SK-N-SH (cell line): ENCODE data around the gene DYRK1A. TPM values are rescaled to one million over a fixed set of nuclear protein-coding genes. Genes with fewer than 3 reads are reported as not detected.

Experiments
- CTCF ChIA-PET: fragments of 300-600, 350-600 bp; formaldehyde crosslinking; extraction: SDS; loops from one replicate; lab custom pipeline; 2021; lab: Yijun Ruan, JAX
- POLR2A ChIA-PET: fragments of 350-600 bp; sonication (Branson Sonifier 250); formaldehyde crosslinking; extraction: SDS; loops from one replicate; lab custom pipeline; 2020; ENCODE audit warnings: antibody characterized with exemption, inconsistent platforms; lab: Yijun Ruan, JAX
- DNase-seq: peaks from one replicate; pipeline ENCODE4 v3.0.0; 2012
- H2AFZ ChIP-seq: fragments of 200-600 bp; sonication (generic); 2 replicates; pipeline ENCODE4 v1.8.1; 2016; ENCODE audit warnings: antibody characterized with exemption, mild to moderate bottlenecking, low read depth
- H3F3A ChIP-seq: fragments of 200-600 bp; sonication (generic); replicated peaks from 2 replicates; pipeline ENCODE3; 2016; ENCODE audit warnings: antibody characterized with exemption, mild to moderate bottlenecking; ENCODE audit not compliant: insufficient read depth
- H3K27ac ChIP-seq, 2 experiments: fragments of 200-500 bp in 1 of 2; fragments of 200-600 bp in 1 of 2; sonication (Bioruptor generic) in 1 of 2; sonication (generic), shearing (Covaris generic) in 1 of 2; 2 replicates each; pipeline versions ENCODE4 v1.5.1 to v1.6.1; 2014 to 2016; ENCODE audit warnings: low read depth in 2 of 2, inconsistent platforms in 1 of 2, low read length in 1 of 2, mild to moderate bottlenecking in 1 of 2, mixed read lengths in 1 of 2
- H3K27me3 ChIP-seq: fragments of 200-600 bp; sonication (generic), shearing (Covaris generic); 2 replicates; pipeline ENCODE4 v1.6.1; 2016; ENCODE audit warnings: mixed run types; ENCODE audit not compliant: insufficient read depth
- H3K36me3 ChIP-seq, 2 experiments: fragments of 200-500 bp in 1 of 2; fragments of 200-600 bp in 1 of 2; sonication (Bioruptor generic) in 1 of 2; sonication (generic) in 1 of 2; replicated peaks in 1 of 2; 2 replicates each; pipeline versions ENCODE3 to v1.5.1; 2014 to 2016; ENCODE audit warnings: low read length in 1 of 2, mild to moderate bottlenecking in 1 of 2; ENCODE audit not compliant: insufficient read depth in 2 of 2, control insufficient read depth in 1 of 2
- H3K4me1 ChIP-seq, 2 experiments: fragments of 200-500 bp in 1 of 2; fragments of 200-600 bp in 1 of 2; sonication (Bioruptor generic) in 1 of 2; sonication (generic), shearing (Covaris generic) in 1 of 2; 2 replicates each; pipeline versions ENCODE4 v1.5.1 to v1.6.1; 2014 to 2016; ENCODE audit warnings: low read depth in 1 of 2, low read length in 1 of 2, mixed run types in 1 of 2; ENCODE audit not compliant: insufficient read depth in 2 of 2, control insufficient read depth in 1 of 2
- H3K4me2 ChIP-seq: fragments of 200-600 bp; sonication (generic), shearing (Covaris generic); 2 replicates; pipeline ENCODE4 v1.6.1; 2017; ENCODE audit warnings: mixed run types
- H3K4me3 ChIP-seq, 2 experiments: fragments of 200-500 bp in 1 of 2; fragments of 200-600 bp in 1 of 2; sonication (Bioruptor generic) in 1 of 2; sonication (generic), shearing (Covaris generic) in 1 of 2; 2 replicates each; pipeline versions ENCODE4 v1.5.1 to v1.8.1; 2014 to 2016; ENCODE audit warnings: low read depth in 2 of 2, inconsistent platforms in 1 of 2, low read length in 1 of 2, mild to moderate bottlenecking in 1 of 2, mixed read lengths in 1 of 2, moderate library complexity in 1 of 2
- H3K79me2 ChIP-seq: fragments of 200-600 bp; sonication (generic); 2 replicates; pipeline ENCODE4 v1.8.1; 2017; ENCODE audit warnings: mild to moderate bottlenecking; ENCODE audit not compliant: insufficient read depth
- H3K9ac ChIP-seq: fragments of 200-600 bp; sonication (generic); 2 replicates; pipeline ENCODE4 v1.6.1; 2017; ENCODE audit warnings: mixed run types
- H3K9me2 ChIP-seq: fragments of 200-600 bp; sonication (generic); 2 replicates; pipeline ENCODE4 v1.6.1; 2017; ENCODE audit warnings: mixed run types
- H3K9me3 ChIP-seq: fragments of 200-600 bp; sonication (generic); 2 replicates; pipeline ENCODE4 v1.6.1; 2017; ENCODE audit warnings: mixed run types, mild to moderate bottlenecking, moderate library complexity
- H4K20me1 ChIP-seq: fragments of 200-600 bp; sonication (generic); 2 replicates; pipeline ENCODE4 v1.6.1; 2017; ENCODE audit warnings: mild to moderate bottlenecking, mixed run types; ENCODE audit not compliant: insufficient read depth
- CHD2 ChIP-seq: fragments of 150-350 bp; IDR thresholded peaks from 2 replicates; pipeline ENCODE4 v1.6.1; 2018; ENCODE audit warnings: low read length; ENCODE audit not compliant: partially characterized antibody
- CTCF ChIP-seq: fragments of 200-600 bp; sonication (generic); IDR thresholded peaks from 2 replicates; pipeline ENCODE4 v1.6.1; 2017; ENCODE audit warnings: antibody characterized with exemption, mild to moderate bottlenecking, moderate library complexity
- ELF1 ChIP-seq: IDR thresholded peaks from 2 replicates; pipeline ENCODE4 v1.4.0; 2012
- EP300 ChIP-seq, 2 experiments: IDR thresholded peaks; 2 replicates each; pipeline versions ENCODE4 v1.4.0 to v1.6.1; 2012; ENCODE audit warnings: borderline replicate concordance in 1 of 2, low read depth in 1 of 2, low read length in 1 of 2
- EZH2phosphoT487 ChIP-seq: fragments of 200-600 bp; sonication (generic); IDR thresholded peaks from 2 replicates; pipeline ENCODE4 v1.6.1; 2017; ENCODE audit warnings: low read depth, mixed run types, mild to moderate bottlenecking, antibody characterized with exemption, moderate library complexity, borderline replicate concordance
- FOXM1 ChIP-seq: IDR thresholded peaks from 2 replicates; pipeline ENCODE4 v1.4.0; 2012; ENCODE audit warnings: low read depth, mild to moderate bottlenecking
- GABPA ChIP-seq: IDR thresholded peaks from 2 replicates; pipeline ENCODE4 v1.4.0; 2012; ENCODE audit warnings: low read depth, mild to moderate bottlenecking
- GATA2 ChIP-seq: sonication (generic); formaldehyde crosslinking; IDR thresholded peaks from 2 replicates; pipeline ENCODE4 v1.5.0; 2020; ENCODE audit warnings: mild to moderate bottlenecking, missing genetic modification reagents
- JUND ChIP-seq: IDR thresholded peaks from 2 replicates; pipeline ENCODE4 v1.4.0; 2012
- MAX ChIP-seq: IDR thresholded peaks from 2 replicates; pipeline ENCODE4 v1.4.0; 2012; ENCODE audit warnings: low read depth
- MEF2A ChIP-seq: IDR thresholded peaks from 2 replicates; pipeline ENCODE4 v1.4.0; 2012; ENCODE audit warnings: low read depth, borderline replicate concordance
- MXI1 ChIP-seq: IDR thresholded peaks from 2 replicates; pipeline ENCODE4 v1.6.1; 2012; ENCODE audit warnings: mild to moderate bottlenecking, low read depth, low read length, improper control_type of control experiment
- NFIC ChIP-seq: IDR thresholded peaks from 2 replicates; pipeline ENCODE4 v1.4.0; 2012; ENCODE audit warnings: borderline replicate concordance
- NRF1 ChIP-seq: IDR thresholded peaks from 2 replicates; pipeline ENCODE4 v1.6.1; 2012; ENCODE audit warnings: low read depth, mild to moderate bottlenecking, low read length
- RFX5 ChIP-seq: IDR thresholded peaks from 2 replicates; pipeline ENCODE4 v1.6.1; 2012; ENCODE audit warnings: mild to moderate bottlenecking, improper control_type of control experiment, low read length
- SMC3 ChIP-seq: IDR thresholded peaks from 2 replicates; pipeline ENCODE4 v1.6.1; 2012; ENCODE audit warnings: low read depth, low read length, improper control_type of control experiment
- TAF1 ChIP-seq: IDR thresholded peaks from 2 replicates; pipeline ENCODE4 v1.6.1; 2012; ENCODE audit warnings: low read depth, mild to moderate bottlenecking, low read length, moderate library complexity, borderline replicate concordance
- TCF12 ChIP-seq: IDR thresholded peaks from 2 replicates; pipeline ENCODE4 v1.4.0; 2012
- TEAD4 ChIP-seq: IDR thresholded peaks from 2 replicates; pipeline ENCODE4 v1.4.0; 2012; ENCODE audit warnings: mild to moderate bottlenecking, borderline replicate concordance; ENCODE audit not compliant: insufficient read depth
- ZBTB33 ChIP-seq: IDR thresholded peaks from 2 replicates; pipeline ENCODE4 v1.4.0; 2012; ENCODE audit warnings: low read depth, borderline replicate concordance
- whole genome bisulfite sequencing: methylation state at CpG from one replicate; pipeline ENCODE4 v1.1.6; 2017; ENCODE audit warnings: low lambda C conversion rate; 5-methylcytosine and 5-hydroxymethylcytosine counted together
- polyA plus RNA-seq, 3 experiments: library from polyadenylated mRNA; depleted of rRNA; stranded (reverse); fragments of >200 nt; gene quantifications; 2 replicates each; pipeline ENCODE4 v1.2.3, GENCODE V29; 2012
- TF ChIP-seq, protein P1 (sequence below): fragments of 150-350 bp; IDR thresholded peaks from 2 replicates; pipeline ENCODE4 v1.6.1; 2017; ENCODE audit warnings: antibody characterized with exemption, low read length, low read depth, borderline replicate concordance
- TF ChIP-seq, protein P2 (sequence below): IDR thresholded peaks from 2 replicates; pipeline ENCODE4 v1.6.1; 2012; ENCODE audit warnings: mild to moderate bottlenecking, low read depth, low read length, moderate library complexity

Gene DYRK1A
- polyA plus RNA-seq, 1 of the 3 experiments (the other 2 are of a cell fraction), result 19.3 TPM

DNA sequence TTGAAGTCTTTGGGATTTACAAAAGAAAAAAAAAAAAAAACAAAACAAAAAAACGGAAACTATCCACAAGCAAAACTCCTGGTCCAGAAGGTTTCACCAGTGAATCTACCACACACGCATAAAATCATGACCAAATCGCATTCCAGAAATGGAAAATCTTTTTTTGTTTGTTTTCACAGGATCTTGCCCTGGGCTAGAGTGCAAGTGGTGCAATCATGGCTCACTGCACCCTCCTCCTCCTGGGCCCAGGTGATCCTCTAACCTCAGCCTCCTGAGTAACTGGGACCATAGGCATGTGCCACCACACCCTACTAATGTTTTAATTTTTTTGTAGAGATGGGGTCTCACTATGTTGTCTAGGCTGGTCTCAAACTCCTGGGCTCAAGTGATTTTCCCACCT lies 100.5 kb downstream of the DYRK1A start:
- ChIA-PET POLR2A (no interaction called here), CTCF (no interaction called here)
- Histone ChIP-seq H3K27ac (no peak overlapping the region), H3K79me2 (peaks cover 100% of the 10 kb centered on the region), H3K9me2 (no peaks in the 10 kb centered on the region), H3K4me2 (no peak overlapping the region), H3K36me3 (peaks cover 3 to 21% of the 10 kb centered on the region in 2 experiments), H3K9ac (no peak overlapping the region), H3F3A (peaks cover 3% of the 10 kb centered on the region), H2AFZ (no peak overlapping the region), H3K4me1 (peaks cover 6 to 8% of the 10 kb centered on the region in 2 experiments), H3K9me3 (no peaks in the 10 kb centered on the region), H3K4me3 (no peak overlapping the region), H3K27me3 (no peaks in the 10 kb centered on the region), H4K20me1 (peaks cover 98% of the 10 kb centered on the region)
- TF ChIP-seq MAX (no peak), NFIC (no peak), SMC3 (no peak), GABPA (no peak), EZH2phosphoT487 (no peak), CHD2 (no peak), JUND (no peak), TEAD4 (no peak), RFX5 (no peak), TCF12 (no peak), EP300 (IDR thresholded peaks at IDR 0.05; ENCODE audit: borderline replicate concordance in 1 of 2, low read depth in 1 of 2, low read length in 1 of 2) (no peak), ZBTB33 (no peak), TAF1 (no peak)
- WGBS, result 96% methylated on average over 3 of the region's 3 CpGs
- DNase-seq, result no peak

DNA sequence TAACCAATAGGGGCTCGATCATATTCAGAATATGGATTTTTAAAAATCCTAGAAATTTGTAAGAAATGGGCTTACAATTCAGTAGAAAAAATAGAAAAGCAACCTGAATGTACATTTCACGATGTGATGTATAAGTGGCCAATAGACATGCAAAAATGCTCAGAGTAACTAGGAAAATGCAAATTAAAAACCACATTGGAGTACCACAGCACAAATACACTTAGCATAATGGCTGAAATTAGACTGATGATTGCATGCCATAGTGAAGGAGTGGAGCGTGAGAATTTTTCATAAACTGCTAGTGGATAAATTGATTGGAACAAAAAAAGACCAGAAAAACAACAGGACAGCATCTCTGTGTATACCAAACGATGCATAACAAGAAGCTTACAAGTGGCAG lies 102.3 kb downstream of the DYRK1A start:
- no peak overlapping the region for H3K27ac ChIP-seq
- H3K79me2 ChIP-seq, result peaks cover 100% of the 10 kb centered on the region
- no peak overlapping the region for H3K4me2 ChIP-seq
- H2AFZ ChIP-seq, result no peak overlapping the region
- peaks cover 95% of the 10 kb centered on the region for H4K20me1 ChIP-seq
- no peaks in the 10 kb centered on the region for H3K9me2 ChIP-seq
- H3K9me3 ChIP-seq, result no peaks in the 10 kb centered on the region
- H3K4me3 ChIP-seq, result no peak overlapping the region
- peaks cover 17 to 32% of the 10 kb centered on the region in 2 experiments for H3K36me3 ChIP-seq
- POLR2A ChIA-PET, result no interaction called here
- DNase-seq, result no peak
- CTCF ChIA-PET, result no interaction called here
- H3K4me1 ChIP-seq, result no peaks in the 10 kb centered on the region; a peak in 2 of 4 replicates
- peaks cover 8% of the 10 kb centered on the region for H3F3A ChIP-seq
- WGBS, result 97% methylated on average over 4 of the region's 4 CpGs
- no peak overlapping the region for H3K9ac ChIP-seq
- no peaks in the 10 kb centered on the region for H3K27me3 ChIP-seq
- no peak for TF ChIP-seq EZH2phosphoT487
- TF ChIP-seq, protein P1, sequence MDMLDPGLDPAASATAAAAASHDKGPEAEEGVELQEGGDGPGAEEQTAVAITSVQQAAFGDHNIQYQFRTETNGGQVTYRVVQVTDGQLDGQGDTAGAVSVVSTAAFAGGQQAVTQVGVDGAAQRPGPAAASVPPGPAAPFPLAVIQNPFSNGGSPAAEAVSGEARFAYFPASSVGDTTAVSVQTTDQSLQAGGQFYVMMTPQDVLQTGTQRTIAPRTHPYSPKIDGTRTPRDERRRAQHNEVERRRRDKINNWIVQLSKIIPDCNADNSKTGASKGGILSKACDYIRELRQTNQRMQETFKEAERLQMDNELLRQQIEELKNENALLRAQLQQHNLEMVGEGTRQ, result no peak
- no peak for TF ChIP-seq TCF12
- no peak for TF ChIP-seq MXI1
- TF ChIP-seq NRF1, result no peak
- no peak for TF ChIP-seq MEF2A
- no peak for TF ChIP-seq FOXM1
- no peak for TF ChIP-seq GATA2 (CRISPR knock-in tag)
- TF ChIP-seq ELF1, result no peak
- no peak for TF ChIP-seq CTCF
- TF ChIP-seq, protein P2, sequence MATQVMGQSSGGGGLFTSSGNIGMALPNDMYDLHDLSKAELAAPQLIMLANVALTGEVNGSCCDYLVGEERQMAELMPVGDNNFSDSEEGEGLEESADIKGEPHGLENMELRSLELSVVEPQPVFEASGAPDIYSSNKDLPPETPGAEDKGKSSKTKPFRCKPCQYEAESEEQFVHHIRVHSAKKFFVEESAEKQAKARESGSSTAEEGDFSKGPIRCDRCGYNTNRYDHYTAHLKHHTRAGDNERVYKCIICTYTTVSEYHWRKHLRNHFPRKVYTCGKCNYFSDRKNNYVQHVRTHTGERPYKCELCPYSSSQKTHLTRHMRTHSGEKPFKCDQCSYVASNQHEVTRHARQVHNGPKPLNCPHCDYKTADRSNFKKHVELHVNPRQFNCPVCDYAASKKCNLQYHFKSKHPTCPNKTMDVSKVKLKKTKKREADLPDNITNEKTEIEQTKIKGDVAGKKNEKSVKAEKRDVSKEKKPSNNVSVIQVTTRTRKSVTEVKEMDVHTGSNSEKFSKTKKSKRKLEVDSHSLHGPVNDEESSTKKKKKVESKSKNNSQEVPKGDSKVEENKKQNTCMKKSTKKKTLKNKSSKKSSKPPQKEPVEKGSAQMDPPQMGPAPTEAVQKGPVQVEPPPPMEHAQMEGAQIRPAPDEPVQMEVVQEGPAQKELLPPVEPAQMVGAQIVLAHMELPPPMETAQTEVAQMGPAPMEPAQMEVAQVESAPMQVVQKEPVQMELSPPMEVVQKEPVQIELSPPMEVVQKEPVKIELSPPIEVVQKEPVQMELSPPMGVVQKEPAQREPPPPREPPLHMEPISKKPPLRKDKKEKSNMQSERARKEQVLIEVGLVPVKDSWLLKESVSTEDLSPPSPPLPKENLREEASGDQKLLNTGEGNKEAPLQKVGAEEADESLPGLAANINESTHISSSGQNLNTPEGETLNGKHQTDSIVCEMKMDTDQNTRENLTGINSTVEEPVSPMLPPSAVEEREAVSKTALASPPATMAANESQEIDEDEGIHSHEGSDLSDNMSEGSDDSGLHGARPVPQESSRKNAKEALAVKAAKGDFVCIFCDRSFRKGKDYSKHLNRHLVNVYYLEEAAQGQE, result no peak
